ENCODE measurements around the gene CLMN. TPM values are rescaled to one million over a fixed set of nuclear protein-coding genes. Genes with fewer than 3 reads are reported as not detected.
A peak's percentile ranks its signal among the peaks of the same experiment; 100 is the strongest.

CLMN gene
- total RNA-seq, 1 donor from 2014 or later, result 3.6 TPM

DNA sequence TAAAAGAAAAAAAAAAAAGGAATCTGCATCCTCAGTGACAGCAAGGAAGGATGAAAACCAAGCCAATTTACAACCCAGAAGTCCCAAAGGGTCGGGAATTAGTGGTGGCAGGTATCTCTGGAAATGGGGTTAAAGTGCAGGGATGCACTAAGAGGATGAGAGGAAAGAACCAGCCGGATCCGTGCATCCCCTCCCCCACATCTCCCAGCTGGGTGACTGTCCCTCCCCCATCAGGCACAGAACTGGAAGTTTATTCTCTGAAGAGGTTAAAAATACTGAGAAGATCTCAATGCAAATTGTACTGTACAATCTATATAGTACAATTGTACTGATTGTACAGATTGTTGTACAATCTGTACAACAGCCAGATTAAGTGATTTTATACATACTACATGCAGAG, 15.4 kb downstream of the CLMN start:
- no peak for DNase-seq (ENCODE audit: low read depth, low spot score)

DNA sequence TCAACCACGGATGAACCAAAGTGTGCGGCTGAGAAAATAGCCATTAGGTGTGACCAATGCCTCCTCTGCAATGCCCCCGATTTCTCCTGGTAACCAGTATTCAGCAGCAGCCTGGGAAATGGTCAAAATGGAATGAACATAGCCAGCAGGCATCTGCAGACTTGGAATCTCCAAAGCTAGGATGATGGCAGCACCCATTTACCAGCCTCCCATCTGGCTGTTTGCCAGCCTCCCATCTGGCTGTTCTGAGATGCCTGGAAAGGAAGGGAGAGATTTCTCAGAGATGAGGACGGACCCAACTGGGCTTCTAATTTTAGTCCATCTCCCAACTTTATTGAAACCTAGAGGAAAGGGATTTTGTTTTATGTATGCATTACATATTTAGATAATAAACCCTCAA, 16.2 kb downstream of the CLMN start:
- DNase-seq (ENCODE audit: low read depth, low spot score), result no peak

DNA sequence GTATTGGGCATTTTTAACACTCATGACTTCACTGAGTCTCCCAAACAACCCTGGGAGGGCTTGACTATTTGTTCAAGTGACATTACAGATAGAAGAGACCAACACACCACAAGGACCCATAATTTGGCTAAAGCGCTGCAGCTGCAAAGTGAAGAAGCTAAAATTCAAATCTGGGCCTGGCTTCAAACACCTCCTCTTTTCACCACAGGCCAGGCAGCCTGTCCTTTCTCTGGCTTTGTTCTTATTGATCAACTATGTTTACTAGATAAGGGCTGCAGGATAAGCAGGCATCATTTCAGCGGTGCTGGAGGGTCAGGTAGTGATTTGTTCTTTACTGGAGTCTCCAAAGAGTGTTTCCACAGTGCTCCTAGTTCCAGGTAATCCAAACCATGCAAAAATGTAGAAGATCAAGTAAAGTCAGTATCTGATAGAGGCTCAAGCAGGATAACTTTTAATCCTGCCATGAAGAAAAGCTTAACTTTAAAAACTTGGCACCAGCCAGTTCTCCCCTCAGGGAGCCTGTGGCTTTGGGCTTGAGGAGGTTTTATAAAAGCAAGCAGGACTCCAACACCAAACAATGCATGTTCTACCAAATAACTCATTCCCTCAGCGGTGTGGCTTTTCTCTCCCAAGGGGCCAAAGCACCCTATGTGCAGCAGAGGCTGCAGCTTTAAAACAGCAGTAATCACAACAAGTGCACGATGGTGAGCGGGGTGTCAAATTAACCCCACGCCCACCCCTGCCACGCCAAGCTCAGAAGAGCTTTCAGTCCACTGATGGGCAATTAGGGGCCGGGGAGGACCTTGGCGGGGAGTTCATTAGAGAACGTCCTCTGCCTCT, 16.8 kb downstream of the CLMN start:
- DNase-seq (ENCODE audit: low read depth, low spot score), result no peak

DNA sequence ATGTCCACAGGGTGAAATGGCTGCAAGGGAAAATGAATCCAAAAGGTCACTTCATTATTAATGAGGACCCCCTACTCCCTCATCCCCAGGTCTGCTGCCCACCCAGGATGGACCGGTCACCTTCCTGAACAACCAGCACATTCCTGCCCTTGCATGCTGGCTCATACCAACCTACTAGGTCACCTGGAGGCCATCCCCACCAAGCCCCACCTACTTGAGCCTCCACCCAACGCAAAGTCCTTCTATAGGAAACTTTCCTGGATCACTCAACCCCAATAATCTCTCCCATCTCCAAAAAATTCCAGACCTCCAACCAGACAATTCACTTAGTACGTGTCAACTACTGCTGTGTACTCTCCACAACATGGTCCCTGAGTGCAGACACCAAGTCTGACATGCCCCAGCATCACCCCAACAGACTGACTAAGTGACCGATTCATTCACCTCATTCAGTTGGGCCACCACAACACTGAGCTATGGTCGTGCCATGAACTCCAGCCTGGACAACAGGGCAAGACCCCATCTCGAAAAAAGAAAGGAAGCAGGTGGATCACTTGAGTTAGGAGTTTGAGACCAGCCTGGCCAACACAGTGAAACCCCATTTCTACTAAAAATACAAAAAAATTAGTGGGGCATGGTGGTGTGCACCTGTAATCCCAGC, 18.1 kb downstream of the CLMN start:
- DNase-seq (ENCODE audit: low read depth, low spot score), result no peak

DNA sequence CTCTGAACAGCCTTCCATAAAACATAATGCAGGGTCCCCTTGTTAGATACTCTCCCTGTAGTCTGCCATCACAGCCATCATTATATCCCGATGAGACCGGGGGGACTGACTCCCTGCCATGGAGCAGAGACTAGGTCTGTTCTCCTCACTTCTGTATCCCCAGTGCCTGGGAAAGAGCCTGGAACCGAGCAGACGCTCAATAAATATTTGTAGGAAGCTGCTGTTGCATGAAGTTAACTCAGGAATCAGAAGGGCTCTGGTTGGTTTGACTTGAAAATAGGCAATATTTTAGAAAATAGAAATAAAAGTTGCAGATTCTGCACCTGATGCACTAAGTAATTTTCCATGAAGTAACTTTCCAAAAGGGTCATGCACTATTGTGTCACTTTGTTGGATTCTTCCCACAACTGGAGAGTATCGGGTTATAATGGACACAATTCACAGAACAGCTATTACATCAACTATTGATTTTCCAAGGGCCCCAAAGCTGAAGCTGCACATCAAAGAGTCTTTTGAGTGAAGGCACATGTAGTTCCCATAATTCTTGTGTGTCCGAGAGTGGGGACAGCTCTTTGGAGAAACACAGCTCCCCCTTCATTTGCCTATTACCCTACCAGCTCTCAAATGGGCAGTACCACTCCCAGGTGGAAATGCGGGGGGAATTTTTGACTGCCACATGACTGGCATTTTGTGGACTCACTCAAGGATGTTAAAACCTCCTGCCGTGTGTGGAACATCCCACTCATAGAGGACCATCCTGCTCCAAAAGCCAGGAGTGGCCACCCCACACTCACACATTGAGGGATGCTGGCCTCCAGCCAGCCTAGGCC, 18.8 kb downstream of the CLMN start:
- DNase-seq (ENCODE audit: low read depth, low spot score), result no peak

GRCh38 chr14:95300002-95300696, 19.6 kb downstream of the CLMN start:
- DNase-seq (ENCODE audit: low read depth, low spot score), result no peak

- no peak for DNase-seq (ENCODE audit: low read depth, low spot score)
These were observed 20.4 kb downstream of the CLMN start for GRCh38 chr14:95299271-95299670.

GRCh38 chr14:95297832-95298231, 21.9 kb downstream of the CLMN start:
- no peak for DNase-seq (ENCODE audit: low read depth, low spot score)

- no peak for DNase-seq (ENCODE audit: low read depth, low spot score)
These were observed 22.7 kb downstream of the CLMN start for GRCh38 chr14:95296966-95297365.

- no peak for DNase-seq (ENCODE audit: low read depth, low spot score)
These were observed 23.9 kb downstream of the CLMN start for GRCh38 chr14:95295600-95296376.

DNA sequence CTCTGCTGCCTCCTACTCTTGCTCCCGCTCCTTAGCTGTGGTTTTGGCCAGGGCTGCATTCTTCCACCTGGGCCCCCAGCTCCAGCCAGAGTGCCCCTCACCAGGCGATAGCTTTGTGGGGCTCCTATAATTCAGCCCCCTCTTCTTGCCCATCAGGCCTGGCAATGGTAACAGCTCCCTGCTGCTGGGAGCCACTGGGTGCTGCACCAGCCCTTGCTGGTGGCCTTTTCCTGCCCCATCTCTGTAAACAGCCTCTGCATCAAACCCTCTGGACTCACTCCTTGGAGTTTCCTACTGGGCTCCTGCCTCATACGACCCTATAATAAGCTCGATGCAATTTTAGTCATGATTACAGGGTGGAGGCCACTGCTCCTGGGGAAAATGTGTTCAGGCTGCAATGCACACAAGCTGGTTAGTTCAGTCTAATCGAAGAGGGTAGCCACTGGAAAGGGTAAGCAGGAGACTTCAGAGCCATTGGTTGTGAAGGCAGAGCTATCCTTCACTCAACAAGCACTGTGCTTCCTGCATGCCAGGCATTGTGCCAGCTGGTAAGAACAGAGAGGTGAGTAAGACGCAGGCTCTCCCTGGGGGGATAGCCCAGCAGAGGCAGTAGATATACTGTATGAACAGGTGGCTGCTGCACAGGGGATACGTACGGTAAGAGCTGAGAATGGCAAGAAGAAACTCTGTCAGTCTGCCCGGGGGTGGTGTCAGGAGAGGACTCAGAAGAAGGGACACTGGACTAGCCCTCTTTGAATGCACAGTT, 24.7 kb downstream of the CLMN start:
- peak; percentile 44 for DNase-seq (ENCODE audit: low read depth, low spot score)

DNA sequence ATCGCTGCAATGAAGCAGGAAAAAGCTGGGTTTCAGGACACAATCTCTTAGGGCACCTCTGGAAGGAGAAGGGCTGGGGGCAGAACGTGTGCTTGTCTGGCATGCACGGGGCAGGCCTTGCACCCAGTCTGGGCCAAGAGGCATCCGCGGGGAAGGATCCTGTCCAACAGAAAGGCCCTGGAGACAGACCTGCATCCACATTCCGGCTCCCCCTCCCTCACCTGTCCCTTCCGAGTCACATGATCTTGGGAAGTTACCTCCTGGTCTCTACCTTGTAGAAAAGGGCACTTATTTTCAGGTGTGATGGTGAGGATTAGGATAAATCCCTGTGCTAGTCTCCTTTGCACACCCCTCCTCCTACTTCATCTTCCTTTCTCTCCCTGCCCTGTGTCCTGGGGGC, 25.4 kb downstream of the CLMN start:
- DNase-seq (ENCODE audit: low read depth, low spot score), result no peak

- DNase-seq (ENCODE audit: low read depth, low spot score), result no peak
These were observed 26.3 kb downstream of the CLMN start for GRCh38 chr14:95293449-95293848.

- DNase-seq (ENCODE audit: low read depth, low spot score), result no peak
These were observed 26.9 kb downstream of the CLMN start for GRCh38 chr14:95292660-95293425.

GRCh38 chr14:95291859-95292542, 27.7 kb downstream of the CLMN start:
- DNase-seq (ENCODE audit: low read depth, low spot score), result peak; percentile 41

DNA sequence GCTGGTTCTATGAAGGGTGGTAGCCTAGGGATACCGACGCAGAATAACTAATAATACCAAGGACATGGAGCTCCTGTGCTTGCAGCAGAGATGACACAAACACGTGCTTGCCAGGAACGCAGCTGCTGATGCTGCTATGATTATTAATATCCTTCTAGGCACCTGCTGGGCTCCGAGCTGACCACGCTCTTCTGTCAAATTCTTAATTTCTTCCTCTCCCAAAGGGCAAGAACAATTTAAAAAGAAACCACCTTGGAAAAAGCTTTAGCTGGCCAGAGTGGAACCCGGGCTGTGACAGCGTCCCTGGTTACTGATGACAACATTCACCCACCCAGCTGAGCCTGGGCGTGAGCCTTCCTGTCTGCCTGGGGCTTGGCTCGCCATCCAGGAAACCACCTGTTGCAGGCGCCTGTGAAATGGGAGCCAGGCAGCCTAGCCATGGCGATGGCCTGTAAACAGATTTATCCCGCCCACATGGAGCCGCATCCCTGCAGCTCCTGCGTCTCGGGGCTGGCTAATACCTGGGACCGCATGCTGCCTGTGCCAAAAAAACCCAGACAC, 28.8 kb downstream of the CLMN start:
- DNase-seq (ENCODE audit: low read depth, low spot score), result no peak

DNA sequence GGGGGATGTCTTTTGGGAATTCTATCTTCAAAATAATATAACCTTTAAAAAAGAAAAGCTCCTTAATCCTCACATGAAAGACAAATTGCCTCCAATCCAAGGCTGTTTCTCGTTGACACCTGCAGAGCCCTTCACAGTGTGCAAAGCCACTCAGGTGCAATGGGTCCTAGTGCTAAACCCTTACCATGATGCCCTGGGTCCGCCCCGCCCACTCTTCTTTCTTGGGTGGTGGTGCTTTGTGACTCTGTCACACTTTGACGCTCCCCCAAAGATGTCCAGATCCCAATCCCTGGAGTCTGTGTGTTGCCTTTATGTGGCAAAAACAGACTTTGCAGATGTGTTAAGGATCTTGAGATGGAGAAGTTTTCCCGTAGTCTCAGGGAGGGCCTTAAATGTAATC, 29.7 kb downstream of the CLMN start:
- no peak for DNase-seq (ENCODE audit: low read depth, low spot score)

- no peak for DNase-seq (ENCODE audit: low read depth, low spot score)
These were observed 30.2 kb downstream of the CLMN start for GRCh38 chr14:95289323-95290010.
